IPS-11a (cell line): ENCODE results near the gene PHF21A.

Source experiments
- H3K4me3 ChIP-seq: one replicate; pipeline ENCODE4 v1.5.1; 2013; ENCODE audit warnings: low read depth, low read length, control low read depth

Gene PHF21A

DNA sequence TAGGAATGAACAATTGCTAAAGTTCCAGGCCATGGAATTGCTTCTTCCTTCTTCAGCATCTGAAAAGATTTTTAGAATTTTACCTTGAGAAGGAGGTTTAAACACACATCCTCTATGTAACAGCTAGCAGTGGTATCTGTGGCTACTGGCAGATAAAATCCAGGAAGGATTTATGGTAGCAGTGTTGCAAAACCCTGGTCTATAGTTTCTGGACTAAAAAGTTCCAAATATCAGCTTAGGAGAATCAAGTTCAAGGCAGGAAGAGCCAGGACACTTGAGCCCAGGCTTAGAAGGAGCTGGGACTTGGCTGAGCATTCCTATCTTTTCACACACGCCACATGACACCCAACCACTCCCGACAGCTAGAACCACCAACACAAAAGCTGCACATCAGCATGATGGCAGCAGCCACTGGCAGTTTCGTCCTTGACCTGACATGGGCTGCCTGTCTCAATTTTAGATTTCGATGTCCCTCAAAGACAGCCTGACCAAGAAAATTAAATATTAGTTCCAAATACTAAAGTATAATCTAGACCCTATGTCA is 184.7 kb downstream of the PHF21A start:
- H3K4me3 ChIP-seq: no peak overlapping the region

DNA sequence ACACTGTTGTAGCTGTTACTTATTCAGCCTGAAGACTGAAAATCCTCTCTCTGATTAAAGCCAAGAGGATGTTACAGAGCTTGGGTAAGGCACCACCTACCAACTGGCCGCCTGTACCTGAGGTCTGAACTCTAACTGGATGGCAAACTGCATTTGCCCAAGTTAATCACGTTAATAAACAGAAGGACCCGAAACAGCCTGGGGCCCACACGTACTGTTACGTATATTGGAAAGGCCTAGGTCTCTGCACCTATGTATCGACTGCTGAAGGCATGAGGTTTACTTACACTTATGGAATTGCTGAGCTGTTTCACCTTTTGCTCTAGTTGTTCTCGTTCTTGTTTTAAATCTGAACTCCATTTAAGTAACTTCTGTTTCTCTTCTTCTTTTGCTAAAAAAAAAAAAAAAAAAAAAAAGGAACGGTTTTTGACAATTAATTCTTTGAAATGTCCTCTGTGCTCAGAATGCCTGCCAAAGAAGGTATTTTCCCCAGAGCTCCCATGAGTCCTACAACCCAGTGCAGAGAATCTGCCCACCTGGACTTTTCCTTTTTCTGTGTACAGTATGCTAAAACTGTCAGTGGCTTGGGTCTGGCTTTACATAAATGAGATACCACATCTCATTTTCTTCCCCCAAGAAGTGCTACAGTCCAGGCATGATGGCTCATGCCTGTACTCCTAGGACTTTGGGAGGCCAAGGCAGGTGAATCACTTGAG is 185.7 kb downstream of the PHF21A start:
- H3K4me3 ChIP-seq: no peak overlapping the region

DNA sequence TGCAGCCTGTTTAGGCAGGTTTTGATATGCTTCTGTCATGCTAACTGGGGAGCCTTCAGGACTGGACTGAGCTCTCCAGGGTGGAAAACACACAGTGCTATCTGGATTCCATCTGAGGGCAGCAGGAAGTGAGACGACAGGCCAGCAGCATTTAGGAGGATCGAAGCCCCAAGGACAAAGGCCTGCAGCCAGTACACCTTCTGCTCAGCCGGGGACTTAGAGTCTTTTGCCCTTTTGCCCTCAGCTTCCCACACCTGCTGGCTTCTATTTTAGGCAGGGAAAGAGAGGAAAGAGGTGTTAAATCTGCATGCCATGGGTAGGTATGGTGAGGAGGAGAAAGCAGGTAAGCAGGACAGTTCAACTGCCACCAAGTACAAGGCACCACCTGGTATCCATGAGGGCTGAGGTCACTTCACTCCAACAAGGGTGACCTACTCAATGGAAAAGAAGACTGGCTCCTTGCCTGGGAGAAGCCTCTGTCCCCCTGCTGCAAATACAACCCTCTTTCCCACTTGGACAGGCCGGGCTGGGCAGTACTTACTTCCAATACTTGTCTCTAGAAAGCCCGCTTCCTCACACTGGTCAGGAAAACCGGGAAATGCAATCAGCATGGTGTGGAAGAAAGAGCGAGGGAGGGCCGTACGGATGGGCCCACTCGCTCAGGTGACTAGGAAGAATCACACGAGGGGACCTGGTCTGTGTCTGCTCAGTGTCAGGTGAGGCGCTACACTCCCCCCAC is 186.5 kb downstream of the PHF21A start:
- no peak overlapping the region for H3K4me3 ChIP-seq

DNA sequence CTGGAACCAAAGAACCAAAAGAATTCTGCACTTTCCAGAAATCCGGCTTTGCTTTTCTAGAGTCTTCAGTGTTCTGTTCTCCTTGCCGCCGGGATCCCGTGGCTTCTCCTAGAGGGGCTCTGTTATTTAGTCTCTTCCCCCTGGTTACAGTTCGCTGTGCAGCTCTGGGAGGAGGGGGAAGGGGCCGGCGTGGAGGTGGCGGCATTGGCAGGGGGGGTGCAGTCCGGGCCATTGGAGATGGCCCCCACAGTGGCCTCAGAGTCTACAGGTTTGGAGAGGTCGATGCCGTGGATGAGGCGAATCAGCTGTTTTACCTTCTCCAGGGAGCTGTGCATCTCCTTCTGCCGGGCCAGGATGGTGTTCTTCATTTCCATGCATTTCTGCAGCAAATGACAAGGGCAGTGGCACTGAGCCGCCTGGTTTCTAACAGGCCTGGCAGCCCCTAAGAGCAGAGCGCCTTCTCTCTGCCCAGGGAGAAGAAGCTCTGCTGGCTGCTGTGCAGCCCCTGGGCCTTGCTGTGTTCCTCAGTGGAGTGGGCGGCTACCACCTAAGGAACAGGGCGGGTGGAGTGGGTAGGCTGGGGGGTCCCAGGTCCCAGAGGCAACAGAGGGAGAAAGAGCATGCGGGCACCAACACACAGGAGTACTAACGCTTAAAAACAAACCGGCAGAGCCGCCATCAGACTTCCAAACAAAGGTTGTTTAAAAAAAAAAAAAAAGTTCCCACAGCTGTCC is 187.2 kb downstream of the PHF21A start:
- H3K4me3 ChIP-seq: no peak overlapping the region

DNA sequence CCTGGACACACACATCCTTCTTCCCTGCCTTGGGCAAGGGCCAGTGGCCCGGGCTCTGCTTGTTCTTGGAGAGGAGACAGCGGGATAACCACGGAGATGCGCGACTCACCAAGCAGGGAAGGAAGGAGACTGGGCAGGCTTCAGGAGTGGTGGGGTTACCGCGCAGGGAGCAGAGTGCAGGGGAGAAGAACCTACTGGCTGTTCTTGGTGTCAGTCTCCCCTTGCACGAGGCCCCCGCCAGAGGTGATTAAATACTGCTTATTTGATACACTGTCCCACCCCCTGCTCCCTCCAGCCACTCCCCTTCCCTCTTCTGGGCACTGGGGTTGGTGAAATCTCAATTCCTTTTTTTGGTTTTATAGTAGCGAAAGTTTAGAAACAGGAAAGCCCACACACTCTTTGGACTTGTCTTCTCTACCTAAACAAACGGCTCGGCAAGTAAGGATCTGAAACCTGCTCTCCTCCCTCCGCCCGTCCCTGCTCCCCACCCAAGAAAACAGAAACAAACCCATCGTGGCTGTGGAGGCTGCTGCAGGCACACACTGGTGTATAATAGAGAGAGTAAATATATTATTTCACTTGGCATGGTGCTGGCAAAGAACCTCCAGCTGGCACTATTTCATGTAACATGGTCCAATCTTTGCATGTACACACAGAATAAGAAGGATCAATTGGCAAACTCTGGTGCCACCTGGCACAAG is 188.0 kb downstream of the PHF21A start:
- H3K4me3 ChIP-seq: no peak overlapping the region

DNA sequence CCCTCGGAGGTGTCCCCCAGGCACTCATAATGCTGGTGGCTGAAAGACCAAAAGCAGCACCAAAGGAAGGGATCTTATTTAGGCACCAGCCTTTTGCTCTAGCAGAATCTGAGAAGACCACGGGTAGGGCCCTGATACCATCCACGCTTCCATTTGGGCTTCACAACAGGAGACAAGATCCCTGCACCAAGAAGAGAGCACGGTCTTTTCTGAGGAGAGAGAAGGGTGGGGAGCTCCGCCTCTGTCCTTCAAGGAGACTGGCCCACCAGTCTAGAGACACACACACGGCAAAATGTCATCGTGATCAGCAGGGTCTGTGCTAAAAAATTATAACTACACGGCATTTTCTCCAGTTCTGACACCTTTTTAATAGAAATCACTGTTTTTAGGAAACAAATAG is 189.0 kb downstream of the PHF21A start:
- no peak overlapping the region for H3K4me3 ChIP-seq

DNA sequence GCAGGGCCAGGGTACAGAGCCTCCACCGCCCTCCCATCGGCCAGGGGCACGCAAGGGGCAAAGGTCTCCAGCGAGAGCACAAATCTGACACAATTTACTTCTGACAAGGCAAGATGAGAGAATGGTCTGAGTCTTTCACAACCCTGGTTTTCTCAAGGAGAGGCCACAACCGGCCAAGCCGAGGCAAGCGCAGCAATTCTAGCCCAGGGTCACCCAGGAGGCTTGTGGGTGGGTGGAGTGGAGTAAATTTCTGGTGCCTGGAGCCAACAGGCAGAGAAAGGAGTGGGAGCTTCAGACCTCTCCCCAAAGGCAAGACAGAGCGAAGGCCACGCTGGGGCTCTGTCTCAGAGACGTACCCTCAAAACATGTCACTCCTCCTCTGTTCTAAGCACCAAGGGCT is 189.5 kb downstream of the PHF21A start:
- H3K4me3 ChIP-seq: no peak overlapping the region

DNA sequence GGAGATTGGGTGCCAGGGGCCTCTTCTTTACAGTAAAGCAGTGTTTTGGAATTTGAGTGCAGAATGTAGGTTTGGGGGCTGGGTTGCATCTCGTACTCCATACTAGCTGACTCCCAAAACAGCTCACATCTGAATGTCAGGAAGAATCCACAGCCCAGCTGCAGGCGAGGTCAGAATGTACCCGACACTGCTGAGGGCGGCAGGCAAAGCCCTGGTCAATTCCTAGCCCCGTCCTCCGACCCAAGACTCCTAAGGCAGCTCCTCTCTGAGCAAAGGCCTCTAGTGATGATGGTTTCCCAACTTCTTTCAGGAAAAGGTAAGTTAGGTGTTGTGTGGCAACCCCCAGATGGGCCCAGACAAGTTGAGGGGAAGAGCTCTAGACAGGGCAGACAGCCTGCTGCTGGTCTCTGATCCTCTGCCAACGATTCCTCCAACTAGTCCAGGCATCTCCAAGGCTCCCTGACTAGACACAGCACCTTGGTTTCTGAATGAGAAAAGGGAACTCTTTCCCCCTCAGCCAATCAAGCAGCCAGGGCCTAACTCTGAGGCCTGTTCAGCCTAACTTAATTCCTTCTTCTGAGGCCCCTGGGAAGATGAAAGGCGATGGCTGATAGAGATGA is 190.2 kb downstream of the PHF21A start:
- H3K4me3 ChIP-seq: no peak overlapping the region

DNA sequence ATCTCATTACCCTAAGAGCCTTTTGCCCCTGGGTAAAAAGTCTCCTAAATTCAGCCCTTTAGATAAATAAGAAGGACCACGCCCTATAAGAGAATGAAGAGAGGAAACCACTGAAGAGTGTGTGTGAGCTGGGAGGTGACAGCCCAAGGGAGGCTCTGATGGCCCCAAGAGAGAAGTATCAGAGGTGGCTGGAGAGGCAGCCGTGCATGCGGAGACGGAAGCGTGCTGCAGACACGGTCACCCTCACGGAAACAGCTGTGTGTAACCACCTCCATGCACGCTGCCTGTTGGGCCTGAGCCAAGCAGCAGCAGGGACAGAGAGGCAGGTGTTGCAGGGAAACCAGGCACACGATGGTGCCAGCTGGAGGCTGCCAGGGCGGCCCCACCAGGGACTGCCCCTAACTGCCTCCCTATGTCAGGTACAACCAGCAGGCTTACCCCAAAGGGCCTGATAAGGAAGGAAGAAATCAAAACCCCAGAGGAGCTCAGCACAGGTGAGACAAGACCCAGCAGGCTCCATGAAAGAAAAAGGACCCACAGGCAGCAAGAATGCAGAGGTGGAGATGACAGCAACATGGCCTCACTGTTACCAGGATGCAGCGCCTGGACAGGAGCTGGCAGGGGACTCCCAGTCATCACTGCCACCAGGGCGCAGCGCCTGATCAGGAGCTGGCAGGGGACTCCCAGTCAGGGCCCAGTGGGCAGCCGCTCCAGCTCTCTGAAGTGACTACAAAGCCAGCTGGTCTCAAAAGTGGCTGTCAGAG is 191.0 kb downstream of the PHF21A start:
- H3K4me3 ChIP-seq: no peak overlapping the region

DNA sequence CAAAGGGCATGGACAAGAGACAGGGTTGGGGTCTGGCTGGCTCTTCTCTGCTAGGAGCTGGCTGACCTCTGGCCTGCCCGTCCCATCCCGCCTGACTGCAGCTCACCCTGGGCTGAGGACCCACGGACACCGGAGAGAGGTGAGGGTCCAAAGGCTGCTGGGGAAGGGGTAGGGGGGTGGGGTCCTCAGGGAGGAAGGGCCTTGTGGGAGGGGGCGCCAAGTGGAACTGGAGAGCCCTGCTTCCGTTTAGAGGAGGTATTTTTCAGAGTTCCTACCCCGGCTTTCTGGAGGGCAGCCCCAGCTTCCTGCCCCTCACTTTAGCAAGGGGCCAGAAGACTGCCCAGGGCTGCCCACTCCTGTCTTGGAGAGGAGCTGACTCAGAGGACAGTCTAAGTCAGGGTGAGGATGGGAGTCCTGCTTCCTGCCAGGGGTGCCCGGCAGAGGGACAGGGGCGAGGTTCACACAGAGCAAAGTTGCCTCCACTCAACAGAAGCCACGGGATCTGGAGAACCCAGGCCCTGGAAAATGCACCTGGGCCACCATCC is 191.7 kb downstream of the PHF21A start:
- no peak overlapping the region for H3K4me3 ChIP-seq

DNA sequence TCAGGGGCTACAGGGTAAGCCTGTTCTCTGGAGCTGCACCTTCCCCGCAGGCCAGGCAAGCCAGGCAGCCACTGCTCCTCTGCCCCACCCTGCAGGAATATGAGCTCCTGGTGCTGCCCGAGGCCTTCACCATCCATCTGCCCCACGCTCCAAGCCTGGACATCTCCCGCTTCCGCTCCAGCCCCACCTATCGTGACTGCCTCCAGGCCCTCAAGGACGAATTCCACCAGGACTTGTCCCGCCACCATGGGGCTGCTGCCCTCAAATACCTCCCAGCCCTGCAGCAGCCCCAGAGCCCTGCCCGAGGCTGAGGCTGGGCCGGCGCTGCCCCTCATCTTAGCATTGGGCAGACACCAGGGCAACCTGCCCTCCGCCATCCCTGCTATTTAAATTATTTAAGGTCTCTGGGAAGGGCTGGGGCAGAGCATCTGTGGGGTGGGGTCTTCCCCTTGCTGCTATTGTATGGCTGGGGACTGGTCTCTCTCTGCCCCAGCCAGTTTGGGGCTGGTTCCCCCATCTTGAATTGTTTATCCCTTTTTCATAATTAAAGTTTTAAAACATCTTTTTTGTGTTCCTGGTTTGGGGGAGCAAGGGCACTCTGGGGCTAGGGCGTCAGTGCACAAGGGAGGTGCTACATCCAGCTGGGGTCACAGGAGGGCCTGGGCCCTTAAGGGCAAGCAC is 192.6 kb downstream of the PHF21A start:
- H3K4me3 ChIP-seq: no peak overlapping the region

DNA sequence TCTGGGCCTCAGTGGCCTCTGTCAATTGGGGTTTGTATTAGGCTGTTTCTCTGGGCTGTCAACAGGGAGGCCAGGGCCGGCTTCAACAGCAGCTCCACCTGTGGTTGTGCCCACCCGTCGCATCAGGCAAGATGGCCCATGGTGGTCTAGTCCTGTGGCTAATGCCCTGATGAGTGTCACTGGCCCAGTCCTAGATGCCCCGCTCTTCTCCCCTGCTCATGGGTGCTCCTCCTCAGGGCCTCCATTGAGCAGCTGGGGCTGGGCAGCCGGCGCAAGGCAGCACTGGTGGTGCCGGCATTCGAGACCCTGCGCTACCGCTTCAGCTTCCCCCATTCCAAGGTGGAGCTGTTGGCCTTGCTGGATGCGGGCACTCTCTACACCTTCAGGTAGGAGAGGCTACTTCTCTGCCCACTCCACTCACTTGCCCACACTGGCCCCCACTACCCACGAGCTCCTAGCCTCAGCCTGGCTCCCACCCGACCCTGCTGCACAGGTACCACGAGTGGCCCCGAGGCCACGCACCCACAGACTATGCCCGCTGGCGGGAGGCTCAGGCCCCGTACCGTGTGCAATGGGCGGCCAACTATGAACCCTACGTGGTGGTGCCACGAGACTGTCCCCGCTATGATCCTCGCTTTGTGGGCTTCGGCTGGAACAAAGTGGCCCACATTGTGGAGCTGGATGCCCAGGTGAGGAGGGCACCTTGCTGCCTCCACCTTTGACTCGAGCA is 193.4 kb downstream of the PHF21A start:
- H3K4me3 ChIP-seq: no peak overlapping the region

DNA sequence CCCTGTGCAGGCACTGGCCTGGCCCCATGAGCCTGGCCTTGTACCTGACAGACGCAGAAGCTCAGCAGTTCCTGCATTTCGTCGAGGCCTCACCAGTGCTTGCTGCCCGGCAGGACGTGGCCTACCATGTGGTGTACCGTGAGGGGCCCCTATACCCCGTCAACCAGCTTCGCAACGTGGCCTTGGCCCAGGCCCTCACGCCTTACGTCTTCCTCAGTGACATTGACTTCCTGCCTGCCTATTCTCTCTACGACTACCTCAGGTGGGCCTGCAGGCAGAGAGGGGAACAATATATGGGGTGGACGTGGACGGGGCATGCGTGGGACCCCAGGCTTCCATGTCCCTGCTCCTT is 193.9 kb downstream of the PHF21A start:
- no peak overlapping the region for H3K4me3 ChIP-seq

DNA sequence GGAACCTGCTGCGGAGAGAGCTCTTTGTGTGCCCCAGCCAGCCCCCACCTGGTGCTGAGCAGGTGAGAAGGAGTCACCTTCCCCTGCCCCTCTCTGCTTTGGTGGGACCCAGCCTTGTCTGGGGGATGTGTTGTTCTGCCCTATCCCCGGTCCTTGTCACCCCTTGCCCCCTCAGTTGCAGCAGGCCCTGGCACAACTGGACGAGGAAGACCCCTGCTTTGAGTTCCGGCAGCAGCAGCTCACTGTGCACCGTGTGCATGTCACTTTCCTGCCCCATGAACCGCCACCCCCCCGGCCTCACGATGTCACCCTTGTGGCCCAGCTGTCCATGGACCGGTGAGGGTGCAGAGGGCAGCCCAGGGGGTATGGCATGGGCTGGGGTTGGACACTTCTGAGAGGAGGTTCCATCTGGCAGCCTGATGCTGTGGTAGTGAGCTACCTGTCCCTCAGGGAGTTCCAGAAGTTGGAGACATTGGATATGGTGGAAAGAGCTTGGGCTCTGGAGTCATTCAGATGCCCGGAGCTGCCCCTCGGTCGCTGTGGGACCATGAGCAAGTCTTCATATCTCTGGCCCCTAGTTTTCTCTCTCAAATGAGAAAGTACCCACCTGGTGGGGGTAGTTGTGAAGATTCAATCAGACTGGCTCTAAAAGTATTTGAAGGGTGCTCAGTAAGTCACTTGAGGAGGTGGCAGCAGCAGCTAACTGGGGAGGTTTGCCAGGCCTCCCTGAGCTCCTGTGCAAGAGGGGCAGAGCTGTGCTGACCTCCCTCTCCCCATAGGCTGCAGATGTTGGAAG is 194.5 kb downstream of the PHF21A start:
- no peak overlapping the region for H3K4me3 ChIP-seq

DNA sequence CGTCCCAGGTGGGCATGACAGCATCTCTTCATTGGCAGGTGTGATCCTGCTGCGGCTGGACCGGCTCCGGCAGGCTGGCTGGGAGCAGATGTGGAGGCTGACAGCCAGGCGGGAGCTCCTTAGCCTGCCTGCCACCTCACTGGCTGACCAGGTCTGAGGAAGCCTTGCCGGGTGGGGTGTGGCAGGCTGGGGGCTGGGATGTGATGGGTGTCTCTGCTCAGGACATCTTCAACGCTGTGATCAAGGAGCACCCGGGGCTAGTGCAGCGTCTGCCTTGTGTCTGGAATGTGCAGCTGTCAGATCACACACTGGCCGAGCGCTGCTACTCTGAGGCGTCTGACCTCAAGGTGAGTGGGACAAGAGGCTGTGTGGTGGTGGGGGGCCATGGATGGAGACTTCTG is 195.3 kb downstream of the PHF21A start:
- H3K4me3 ChIP-seq: no peak overlapping the region

DNA sequence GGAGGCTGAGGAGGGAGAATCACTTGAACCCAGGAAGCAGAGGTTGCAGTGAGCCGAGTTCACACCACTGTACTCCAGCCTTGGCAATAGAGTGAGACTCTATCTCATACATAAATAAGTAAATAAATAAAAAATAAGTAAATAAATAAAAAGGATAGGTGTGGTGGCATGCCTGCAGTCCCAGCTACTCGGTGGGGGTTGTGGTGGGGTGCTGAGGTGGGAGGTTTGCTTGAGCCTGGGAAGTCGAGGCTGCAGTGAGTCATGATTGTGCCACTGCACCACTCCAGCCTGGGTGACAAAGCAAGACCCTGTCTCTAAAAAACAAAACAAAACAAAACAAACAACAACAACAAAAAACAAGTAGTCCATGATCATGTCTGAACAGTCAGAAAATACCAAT is 195.7 kb downstream of the PHF21A start:
- H3K4me3 ChIP-seq: no peak overlapping the region

DNA sequence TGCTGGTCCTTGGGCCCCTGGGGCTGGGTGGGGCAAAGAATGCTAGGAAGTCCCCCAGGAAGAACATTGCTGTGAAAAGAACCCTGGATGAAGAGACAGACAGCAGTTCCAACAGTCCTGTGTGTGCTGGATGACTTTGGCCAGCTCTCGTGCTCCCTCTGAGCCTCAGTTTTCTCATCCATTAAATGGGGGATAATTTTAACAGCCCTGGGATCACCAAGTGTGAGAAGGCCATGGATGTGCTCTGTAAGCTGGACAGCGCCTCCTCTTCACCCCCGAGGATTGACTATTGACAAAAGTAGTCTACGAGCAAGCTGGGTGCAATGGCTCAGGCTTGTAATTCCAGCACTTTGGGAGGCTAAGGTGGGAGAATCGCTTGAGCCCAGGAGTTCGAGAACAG is 196.3 kb downstream of the PHF21A start:
- no peak overlapping the region for H3K4me3 ChIP-seq
